C4-2B (cell line): Measurements from ENCODE around the gene THBS2.

ENCODE experiments used
- CTCF ChIP-seq: fragments of 450-650 bp; conservative IDR thresholded peaks from 2 replicates; pipeline ENCODE4 v1.5.1; 2017; ENCODE audit warnings: mild to moderate bottlenecking
- ZFX ChIP-seq: fragments of 450-650 bp; IDR thresholded peaks from 2 replicates; pipeline ENCODE4 v1.6.1; 2017

- TF ChIP-seq ZFX (no peak), CTCF (no peak)
These were observed 41.8 kb downstream of the THBS2 start for GRCh38 chr6:169211881-169212280.
